SK-N-SH treated with all-trans-retinoic acid at 6 μM for 48 hours (cell line): Measurements from ENCODE around the gene TOP2A.

Experiments
- ATAC-seq: fragments of 200-7000 bp; cut with Tn5 transposase; 3 replicates; pipeline ENCODE4 v1.9.1; 2020; ENCODE audit warnings: mild to moderate bottlenecking, moderate library complexity
- ARNTL ChIP-seq: fragments of 450-650 bp; formaldehyde crosslinking; IDR thresholded peaks from 2 replicates; pipeline ENCODE4 v1.5.0; 2020; ENCODE audit warnings: low read depth, mild to moderate bottlenecking, moderate library complexity, borderline replicate concordance
- CSDC2 ChIP-seq: fragments of 250-450 bp; sonication (Bioruptor Pico); IDR thresholded peaks from 2 replicates; pipeline ENCODE4 v1.5.0; 2020; ENCODE audit warnings: mild to moderate bottlenecking, moderate library complexity
- ESRRG ChIP-seq: fragments of 250-450 bp; sonication (Bioruptor Pico); IDR thresholded peaks from 2 replicates; pipeline ENCODE4 v1.6.1; 2021; ENCODE audit warnings: mild to moderate bottlenecking
- GLIS3 ChIP-seq: fragments of 250-450 bp; sonication (Bioruptor Pico); IDR thresholded peaks from 2 replicates; pipeline ENCODE4 v1.5.0; 2020; ENCODE audit warnings: mild to moderate bottlenecking, moderate library complexity
- ISL1 ChIP-seq: fragments of 250-450 bp; sonication (Bioruptor Pico); IDR thresholded peaks from 2 replicates; pipeline ENCODE4 v2.1.2; 2022; ENCODE audit warnings: mild to moderate bottlenecking, moderate library complexity
- OSR1 ChIP-seq: fragments of 250-450 bp; sonication (Bioruptor Pico); IDR thresholded peaks from 2 replicates; pipeline ENCODE4 v1.8.0; 2022; ENCODE audit warnings: moderate library complexity, mild to moderate bottlenecking, inconsistent platforms
- PPARA ChIP-seq: fragments of 250-450 bp; sonication (Bioruptor Pico); IDR thresholded peaks from 2 replicates; pipeline ENCODE4 v1.5.0; 2020; ENCODE audit warnings: mild to moderate bottlenecking, borderline replicate concordance
- RARB ChIP-seq: fragments of 250-450 bp; sonication (Bioruptor Pico); IDR thresholded peaks from 2 replicates; pipeline ENCODE4 v1.8.0; 2021; ENCODE audit warnings: mild to moderate bottlenecking, moderate library complexity
- SNAI2 ChIP-seq: fragments of 250-450 bp; sonication (Bioruptor Pico); IDR thresholded peaks from 2 replicates; pipeline ENCODE4 v1.5.0; 2020; ENCODE audit warnings: mild to moderate bottlenecking, moderate library complexity
- TCF4 ChIP-seq: fragments of 250-450 bp; sonication (Bioruptor Pico); IDR thresholded peaks from 2 replicates; pipeline ENCODE4 v1.8.0; 2021; ENCODE audit warnings: mild to moderate bottlenecking, moderate library complexity, borderline replicate concordance
- TOX ChIP-seq: fragments of 250-450 bp; sonication (Bioruptor Pico); IDR thresholded peaks from 2 replicates; pipeline ENCODE4 v1.8.0; 2021; ENCODE audit warnings: mild to moderate bottlenecking, moderate library complexity, borderline replicate concordance
- ZC3H10 ChIP-seq: fragments of 250-450 bp; sonication (Bioruptor Pico); IDR thresholded peaks from 2 replicates; pipeline ENCODE4 v1.5.1; 2021; ENCODE audit warnings: mild to moderate bottlenecking, moderate library complexity
- ZFP3 ChIP-seq: fragments of 250-450 bp; sonication (Bioruptor Pico); IDR thresholded peaks from 2 replicates; pipeline ENCODE4 v1.5.0; 2020; ENCODE audit warnings: mild to moderate bottlenecking, moderate library complexity
- ZFP30 ChIP-seq: fragments of 450-650 bp; formaldehyde crosslinking; IDR thresholded peaks from 2 replicates; pipeline ENCODE4 v1.5.0; 2022; ENCODE audit warnings: mild to moderate bottlenecking, moderate library complexity
- ZNF565 ChIP-seq: fragments of 450-650 bp; formaldehyde crosslinking; conservative IDR thresholded peaks from 2 replicates; pipeline ENCODE4 v1.5.0; 2020; ENCODE audit warnings: low read depth, mild to moderate bottlenecking, moderate library complexity
- ZNF70 ChIP-seq: fragments of 450-650 bp; formaldehyde crosslinking; IDR thresholded peaks from 2 replicates; pipeline ENCODE4 v1.5.0; 2020; ENCODE audit warnings: mild to moderate bottlenecking, moderate library complexity
- ZNF8 ChIP-seq: fragments of 450-650 bp; formaldehyde crosslinking; IDR thresholded peaks from 2 replicates; pipeline ENCODE4 v1.5.0; 2020; ENCODE audit warnings: mild to moderate bottlenecking, moderate library complexity
- TF ChIP-seq, protein P1 (sequence below): fragments of 250-450 bp; sonication (Bioruptor Pico); IDR thresholded peaks from 2 replicates; pipeline ENCODE4 v1.8.0; 2020; ENCODE audit warnings: mild to moderate bottlenecking, moderate library complexity, borderline replicate concordance
- TF ChIP-seq, protein P2 (sequence below): fragments of 250-450 bp; sonication (Bioruptor Pico); IDR thresholded peaks from 2 replicates; pipeline ENCODE4 v1.5.0; 2020; ENCODE audit warnings: mild to moderate bottlenecking, moderate library complexity
- TF ChIP-seq, protein P3 (sequence below): fragments of 250-450 bp; sonication (Bioruptor Pico); IDR thresholded peaks from 2 replicates; pipeline ENCODE4 v1.5.1; 2020; ENCODE audit warnings: low read depth, mild to moderate bottlenecking, moderate library complexity
- TF ChIP-seq, protein P4 (sequence below): fragments of 250-450 bp; sonication (Bioruptor Pico); IDR thresholded peaks from 2 replicates; pipeline ENCODE4 v1.8.0; 2021; ENCODE audit warnings: low read depth, mild to moderate bottlenecking, moderate library complexity, borderline replicate concordance

The TOP2A gene

GRCh38 chr17:40457964-40458791, 40.5 kb upstream of the TOP2A start:
- peak; percentile 89 for ATAC-seq
- peak; percentile 77; the same call in 1 of the 2 replicates for TF ChIP-seq TCF4 (CRISPR knock-in tag)
- TF ChIP-seq ESRRG (CRISPR knock-in tag), result no peak
- TF ChIP-seq, protein P1, sequence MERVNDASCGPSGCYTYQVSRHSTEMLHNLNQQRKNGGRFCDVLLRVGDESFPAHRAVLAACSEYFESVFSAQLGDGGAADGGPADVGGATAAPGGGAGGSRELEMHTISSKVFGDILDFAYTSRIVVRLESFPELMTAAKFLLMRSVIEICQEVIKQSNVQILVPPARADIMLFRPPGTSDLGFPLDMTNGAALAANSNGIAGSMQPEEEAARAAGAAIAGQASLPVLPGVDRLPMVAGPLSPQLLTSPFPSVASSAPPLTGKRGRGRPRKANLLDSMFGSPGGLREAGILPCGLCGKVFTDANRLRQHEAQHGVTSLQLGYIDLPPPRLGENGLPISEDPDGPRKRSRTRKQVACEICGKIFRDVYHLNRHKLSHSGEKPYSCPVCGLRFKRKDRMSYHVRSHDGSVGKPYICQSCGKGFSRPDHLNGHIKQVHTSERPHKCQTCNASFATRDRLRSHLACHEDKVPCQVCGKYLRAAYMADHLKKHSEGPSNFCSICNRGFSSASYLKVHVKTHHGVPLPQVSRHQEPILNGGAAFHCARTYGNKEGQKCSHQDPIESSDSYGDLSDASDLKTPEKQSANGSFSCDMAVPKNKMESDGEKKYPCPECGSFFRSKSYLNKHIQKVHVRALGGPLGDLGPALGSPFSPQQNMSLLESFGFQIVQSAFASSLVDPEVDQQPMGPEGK, result peak; percentile 83; the same call in 1 of the 2 replicates
- TF ChIP-seq, all 23 proteins: peak for 2

DNA sequence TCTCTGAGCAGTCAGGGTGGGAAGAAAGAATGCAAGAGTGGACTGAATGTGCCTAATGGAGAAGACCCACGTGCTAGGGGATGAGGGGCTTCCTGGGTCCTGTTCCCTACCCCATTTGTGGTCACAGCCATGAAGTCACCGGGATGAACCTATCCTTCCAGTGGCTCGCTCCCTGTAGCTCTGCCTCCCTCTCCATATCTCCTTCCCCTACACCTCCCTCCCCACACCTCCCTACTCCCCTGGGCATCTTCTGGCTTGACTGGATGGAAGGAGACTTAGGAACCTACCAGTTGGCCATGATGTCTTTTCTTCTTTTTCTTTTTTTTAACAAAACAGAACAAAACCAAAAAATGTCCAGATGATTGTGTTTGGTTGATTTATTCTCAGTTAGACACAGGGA, 39.7 kb upstream of the TOP2A start:
- TF ChIP-seq ARNTL (CRISPR knock-in tag), result no peak
- no peak for TF ChIP-seq ZNF8 (CRISPR knock-in tag)
- TF ChIP-seq ZFP3 (CRISPR knock-in tag), result no peak
- TF ChIP-seq, protein P1, result no peak
- TF ChIP-seq, protein P2, sequence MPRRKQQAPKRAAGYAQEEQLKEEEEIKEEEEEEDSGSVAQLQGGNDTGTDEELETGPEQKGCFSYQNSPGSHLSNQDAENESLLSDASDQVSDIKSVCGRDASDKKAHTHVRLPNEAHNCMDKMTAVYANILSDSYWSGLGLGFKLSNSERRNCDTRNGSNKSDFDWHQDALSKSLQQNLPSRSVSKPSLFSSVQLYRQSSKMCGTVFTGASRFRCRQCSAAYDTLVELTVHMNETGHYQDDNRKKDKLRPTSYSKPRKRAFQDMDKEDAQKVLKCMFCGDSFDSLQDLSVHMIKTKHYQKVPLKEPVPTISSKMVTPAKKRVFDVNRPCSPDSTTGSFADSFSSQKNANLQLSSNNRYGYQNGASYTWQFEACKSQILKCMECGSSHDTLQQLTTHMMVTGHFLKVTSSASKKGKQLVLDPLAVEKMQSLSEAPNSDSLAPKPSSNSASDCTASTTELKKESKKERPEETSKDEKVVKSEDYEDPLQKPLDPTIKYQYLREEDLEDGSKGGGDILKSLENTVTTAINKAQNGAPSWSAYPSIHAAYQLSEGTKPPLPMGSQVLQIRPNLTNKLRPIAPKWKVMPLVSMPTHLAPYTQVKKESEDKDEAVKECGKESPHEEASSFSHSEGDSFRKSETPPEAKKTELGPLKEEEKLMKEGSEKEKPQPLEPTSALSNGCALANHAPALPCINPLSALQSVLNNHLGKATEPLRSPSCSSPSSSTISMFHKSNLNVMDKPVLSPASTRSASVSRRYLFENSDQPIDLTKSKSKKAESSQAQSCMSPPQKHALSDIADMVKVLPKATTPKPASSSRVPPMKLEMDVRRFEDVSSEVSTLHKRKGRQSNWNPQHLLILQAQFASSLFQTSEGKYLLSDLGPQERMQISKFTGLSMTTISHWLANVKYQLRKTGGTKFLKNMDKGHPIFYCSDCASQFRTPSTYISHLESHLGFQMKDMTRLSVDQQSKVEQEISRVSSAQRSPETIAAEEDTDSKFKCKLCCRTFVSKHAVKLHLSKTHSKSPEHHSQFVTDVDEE (CRISPR knock-in tag), result no peak
- TF ChIP-seq CSDC2 (CRISPR knock-in tag), result no peak
- TF ChIP-seq SNAI2, result no peak
- TF ChIP-seq ZNF70, result no peak
- no peak for TF ChIP-seq TOX (CRISPR knock-in tag)
- no peak for TF ChIP-seq ZNF565 (CRISPR knock-in tag)
- TF ChIP-seq, protein P3, sequence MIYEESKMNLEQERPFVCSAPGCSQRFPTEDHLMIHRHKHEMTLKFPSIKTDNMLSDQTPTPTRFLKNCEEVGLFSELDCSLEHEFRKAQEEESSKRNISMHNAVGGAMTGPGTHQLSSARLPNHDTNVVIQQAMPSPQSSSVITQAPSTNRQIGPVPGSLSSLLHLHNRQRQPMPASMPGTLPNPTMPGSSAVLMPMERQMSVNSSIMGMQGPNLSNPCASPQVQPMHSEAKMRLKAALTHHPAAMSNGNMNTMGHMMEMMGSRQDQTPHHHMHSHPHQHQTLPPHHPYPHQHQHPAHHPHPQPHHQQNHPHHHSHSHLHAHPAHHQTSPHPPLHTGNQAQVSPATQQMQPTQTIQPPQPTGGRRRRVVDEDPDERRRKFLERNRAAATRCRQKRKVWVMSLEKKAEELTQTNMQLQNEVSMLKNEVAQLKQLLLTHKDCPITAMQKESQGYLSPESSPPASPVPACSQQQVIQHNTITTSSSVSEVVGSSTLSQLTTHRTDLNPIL (CRISPR knock-in tag), result no peak
- no peak for TF ChIP-seq TCF4 (CRISPR knock-in tag)
- no peak for TF ChIP-seq ZC3H10 (CRISPR knock-in tag)
- TF ChIP-seq, protein P4, sequence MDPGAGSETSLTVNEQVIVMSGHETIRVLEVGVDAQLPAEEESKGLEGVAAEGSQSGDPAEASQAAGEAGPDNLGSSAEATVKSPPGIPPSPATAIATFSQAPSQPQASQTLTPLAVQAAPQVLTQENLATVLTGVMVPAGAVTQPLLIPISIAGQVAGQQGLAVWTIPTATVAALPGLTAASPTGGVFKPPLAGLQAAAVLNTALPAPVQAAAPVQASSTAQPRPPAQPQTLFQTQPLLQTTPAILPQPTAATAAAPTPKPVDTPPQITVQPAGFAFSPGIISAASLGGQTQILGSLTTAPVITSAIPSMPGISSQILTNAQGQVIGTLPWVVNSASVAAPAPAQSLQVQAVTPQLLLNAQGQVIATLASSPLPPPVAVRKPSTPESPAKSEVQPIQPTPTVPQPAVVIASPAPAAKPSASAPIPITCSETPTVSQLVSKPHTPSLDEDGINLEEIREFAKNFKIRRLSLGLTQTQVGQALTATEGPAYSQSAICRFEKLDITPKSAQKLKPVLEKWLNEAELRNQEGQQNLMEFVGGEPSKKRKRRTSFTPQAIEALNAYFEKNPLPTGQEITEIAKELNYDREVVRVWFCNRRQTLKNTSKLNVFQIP (CRISPR knock-in tag), result no peak
- TF ChIP-seq ISL1 (CRISPR knock-in tag), result no peak
- ATAC-seq, result no peak

DNA sequence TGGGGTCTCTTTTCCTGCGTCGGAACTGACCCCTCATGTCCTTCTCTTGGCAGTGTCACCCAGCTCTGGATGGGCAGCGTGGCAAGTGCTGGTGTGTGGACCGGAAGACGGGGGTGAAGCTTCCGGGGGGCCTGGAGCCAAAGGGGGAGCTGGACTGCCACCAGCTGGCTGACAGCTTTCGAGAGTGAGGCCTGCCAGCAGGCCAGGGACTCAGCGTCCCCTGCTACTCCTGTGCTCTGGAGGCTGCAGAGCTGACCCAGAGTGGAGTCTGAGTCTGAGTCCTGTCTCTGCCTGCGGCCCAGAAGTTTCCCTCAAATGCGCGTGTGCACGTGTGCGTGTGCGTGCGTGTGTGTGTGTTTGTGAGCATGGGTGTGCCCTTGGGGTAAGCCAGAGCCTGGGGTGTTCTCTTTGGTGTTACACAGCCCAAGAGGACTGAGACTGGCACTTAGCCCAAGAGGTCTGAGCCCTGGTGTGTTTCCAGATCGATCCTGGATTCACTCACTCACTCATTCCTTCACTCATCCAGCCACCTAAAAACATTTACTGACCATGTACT, 38.8 kb upstream of the TOP2A start:
- TF ChIP-seq ZNF70, result no peak
- TF ChIP-seq ZNF8 (CRISPR knock-in tag), result no peak
- no peak for TF ChIP-seq ZFP3 (CRISPR knock-in tag)
- TF ChIP-seq, protein P1, result no peak
- TF ChIP-seq TCF4 (CRISPR knock-in tag), result no peak
- TF ChIP-seq ZNF565 (CRISPR knock-in tag), result no peak
- TF ChIP-seq PPARA, result no peak
- no peak for TF ChIP-seq RARB
- TF ChIP-seq ESRRG (CRISPR knock-in tag), result no peak
- TF ChIP-seq, protein P2 (CRISPR knock-in tag), result no peak
- no peak for TF ChIP-seq ZFP30 (CRISPR knock-in tag)
- TF ChIP-seq GLIS3 (CRISPR knock-in tag), result no peak
- no peak for TF ChIP-seq OSR1 (CRISPR knock-in tag)
- no peak for TF ChIP-seq ARNTL (CRISPR knock-in tag)
- no peak for ATAC-seq
